Lung (tissue), 16 donors: ENCODE measurements around the gene LRRC4B. TPM values are rescaled to one million over a fixed set of nuclear protein-coding genes. Genes with fewer than 3 reads are reported as not detected.
"Not testable (repeated sequence)": the region's sequence is repeated elsewhere in the genome, so short reads cannot be mapped to it uniquely, and the experiment has no call there.

Experiments
- ATAC-seq: fragments of 200-7000 bp; cut with Tn5 transposase; one replicate; pipeline ENCODE4 v1.9.1; 2020; ENCODE audit warnings: moderate number of reproducible peaks; ENCODE audit not compliant: insufficient read depth, low FRiP score
- DNase-seq, 3 donors: peaks; one replicate each; pipeline ENCODE4 v3.0.0-alpha.2; 2013 to 2017
- H3K27ac ChIP-seq, 2 donors: one replicate each; pipeline ENCODE4 v1.5.1; 2013; ENCODE audit warnings: mild to moderate bottlenecking in 2 of 2, moderate library complexity in 2 of 2, control low read depth in 1 of 2, inconsistent platforms in 1 of 2, low read depth in 1 of 2, low read length in 1 of 2
- H3K27me3 ChIP-seq, 3 donors: one replicate each; pipeline ENCODE4 v1.5.1; 2013; ENCODE audit warnings: low read length in 2 of 3; ENCODE audit not compliant: control insufficient read depth in 3 of 3, insufficient read depth in 3 of 3
- H3K36me3 ChIP-seq, 4 donors: one replicate each; pipeline ENCODE4 v1.5.1; 2013; ENCODE audit warnings: low read length in 4 of 4, mild to moderate bottlenecking in 1 of 4, moderate library complexity in 1 of 4; ENCODE audit not compliant: control insufficient read depth in 4 of 4, insufficient read depth in 4 of 4
- H3K4me1 ChIP-seq, 5 donors: one replicate each; pipeline ENCODE4 v1.5.1; 2013; ENCODE audit warnings: low read length in 5 of 5, mild to moderate bottlenecking in 2 of 5, moderate library complexity in 1 of 5; ENCODE audit not compliant: control insufficient read depth in 5 of 5, insufficient read depth in 5 of 5
- H3K4me3 ChIP-seq: one replicate; pipeline ENCODE4 v1.5.1; 2013; ENCODE audit warnings: mild to moderate bottlenecking, control low read depth, moderate library complexity
- H3K9ac ChIP-seq, 2 donors: one replicate each; pipeline ENCODE4 v1.5.1; 2013; ENCODE audit warnings: low read length in 2 of 2, control low read depth in 1 of 2; ENCODE audit not compliant: insufficient read depth in 1 of 2
- H3K9me3 ChIP-seq, 4 donors: one replicate each; pipeline ENCODE4 v1.5.1; 2013; ENCODE audit warnings: low read length in 3 of 4, mild to moderate bottlenecking in 1 of 4, moderate library complexity in 1 of 4; ENCODE audit not compliant: control insufficient read depth in 4 of 4, insufficient read depth in 3 of 4
- CTCF ChIP-seq: IDR thresholded peaks from 2 replicates; pipeline ENCODE4 v1.5.1; 2012; ENCODE audit warnings: mild to moderate bottlenecking; ENCODE audit errors: control extremely low read depth, extremely low read depth
- WGBS, 2 donors: extraction: QIAGEN DNeasy Blood & Tissue Kit; methylation state at CpG; one replicate each; pipeline ENCODE4 v1.1.7; 2013; 5-methylcytosine and 5-hydroxymethylcytosine counted together
- long read RNA-seq, 5 donors: transcript quantifications; one replicate each; lab custom pipeline, GENCODE V29; 2026
- polyA plus RNA-seq, 2 donors: library from polyadenylated mRNA; stranded (reverse); fragments of 200-250 nt; gene quantifications; one replicate each; pipeline ENCODE4 v1.2.1, GENCODE V29; 2013
- total RNA-seq, 2 donors: library from RNA; depleted of rRNA in 1 of 2; stranded (reverse); fragments of >200 nt in 1 of 2; gene quantifications; one replicate each; pipeline ENCODE4 v1.2.1, GENCODE V29; 2014 to 2021
- donor health status: control.
- donor health status: control.
- donor health status: Bipolar disorder and iron deficiency.
- donor health status: healthy.
- donor health status: DM: yes; HTN: yes; CAD: no.

LRRC4B gene
- total RNA-seq (10 to 100 TPM in 1 of 2 donors, 1 to 10 TPM in 1; 2.5 to 10.8 TPM), polyA plus RNA-seq (1 to 10 TPM; 1.7 to 3.0 TPM)
- long read RNA-seq, donor 1, partial matches to known transcripts, result 0 of 2 reads
- long read RNA-seq, donor 1, other reads (novel, unspliced or antisense), result 0 of 2 reads
- long read RNA-seq, donor 2, partial matches to known transcripts, result 0 of 3 reads
- long read RNA-seq, donor 2, other reads (novel, unspliced or antisense), result 0 of 3 reads
- long read RNA-seq, donor 3, partial matches to known transcripts, result 0 of 2 reads
- long read RNA-seq, donor 3, other reads (novel, unspliced or antisense), result 0 of 2 reads
- long read RNA-seq, donor 4, result 0 reads
- long read RNA-seq, donor 5, partial matches to known transcripts, result 7 of 10 reads
- long read RNA-seq, donor 5, other reads (novel, unspliced or antisense), result 0 of 10 reads

GRCh38 chr19:50567882-50568727 is at the start of gene LRRC4B:
Gene LRRC4B, minus strand, starts transcription at chr19:50568435. Its CDS starts 19,597 bp downstream, at chr19:50548838.
- no peak for ATAC-seq
- no peak within 1 kb of the TSS for H3K4me3 ChIP-seq
- 1 to 3% methylated on average over 52 to 61 of the region's 65 CpGs for WGBS, 2 donors
- H3K9ac ChIP-seq, result no peak within 1 kb of the TSS
- no peak within 1 kb of the TSS for H3K27ac ChIP-seq
- no peaks in the 10 kb centered on the region for H3K36me3 ChIP-seq
- DNase-seq, result peak; percentile 68 to 87 (median 73)
- TF ChIP-seq CTCF, result no peak
- peaks cover 0 to 5% (median 0%) of the 10 kb centered on the region in 4 donors for H3K9me3 ChIP-seq
- peaks cover 0 to 3% (median 0%) of the 10 kb centered on the region in 5 donors for H3K4me1 ChIP-seq
- peaks cover 0 to 42% (median 3%) of the 10 kb centered on the region in 3 donors for H3K27me3 ChIP-seq

- not testable (repeated sequence) for DNase-seq, H3K9me3 ChIP-seq, H3K27me3 ChIP-seq, H3K4me1 ChIP-seq, H3K27ac ChIP-seq, H3K9ac ChIP-seq, H3K36me3 ChIP-seq, ATAC-seq, H3K4me3 ChIP-seq
- 73 to 76% methylated on average over 11 of the region's 11 CpGs for WGBS, 2 donors
Observed at GRCh38 chr19:50612504-50613404, 44.5 kb upstream of the LRRC4B start.

- peak; percentile 34 for ATAC-seq
- Histone ChIP-seq H3K4me1 (no peaks in the 10 kb centered on the region), H3K9ac (no peak overlapping the region), H3K4me3 (no peak overlapping the region), H3K36me3 (no peaks in the 10 kb centered on the region), H3K27ac (no peak overlapping the region), H3K9me3 (peaks cover 0 to 12% (median 0%) of the 10 kb centered on the region in 4 donors), H3K27me3 (peaks cover 0 to 24% (median 19%) of the 10 kb centered on the region in 3 donors)
- peak; percentile 7 for TF ChIP-seq CTCF
- 15 to 16% methylated on average over 56 of the region's 56 CpGs for WGBS, 2 donors
- DNase-seq, result peak; percentile 80 to 84 (median 80)
Observed at GRCh38 chr19:50607874-50608785, 39.9 kb upstream of the LRRC4B start.
